SK-N-SH treated with all-trans-retinoic acid at 6 μM for 48 hours (cell line): ENCODE measurements around the gene OR52K1.

Source experiments
- ATAC-seq: fragments of 200-7000 bp; cut with Tn5 transposase; 3 replicates; pipeline ENCODE4 v1.9.1; 2020; ENCODE audit warnings: mild to moderate bottlenecking, moderate library complexity
- ARNTL ChIP-seq: fragments of 450-650 bp; formaldehyde crosslinking; IDR thresholded peaks from 2 replicates; pipeline ENCODE4 v1.5.0; 2020; ENCODE audit warnings: low read depth, mild to moderate bottlenecking, moderate library complexity, borderline replicate concordance
- BACH2 ChIP-seq: fragments of 250-450 bp; sonication (Bioruptor Pico); IDR thresholded peaks from 2 replicates; pipeline ENCODE4 v1.9.0; 2021; ENCODE audit warnings: mild to moderate bottlenecking, borderline replicate concordance
- CSDC2 ChIP-seq: fragments of 250-450 bp; sonication (Bioruptor Pico); IDR thresholded peaks from 2 replicates; pipeline ENCODE4 v1.5.0; 2020; ENCODE audit warnings: mild to moderate bottlenecking, moderate library complexity
- ESRRG ChIP-seq: fragments of 250-450 bp; sonication (Bioruptor Pico); IDR thresholded peaks from 2 replicates; pipeline ENCODE4 v1.6.1; 2021; ENCODE audit warnings: mild to moderate bottlenecking
- GLIS3 ChIP-seq: fragments of 250-450 bp; sonication (Bioruptor Pico); IDR thresholded peaks from 2 replicates; pipeline ENCODE4 v1.5.0; 2020; ENCODE audit warnings: mild to moderate bottlenecking, moderate library complexity
- ISL1 ChIP-seq: fragments of 250-450 bp; sonication (Bioruptor Pico); IDR thresholded peaks from 2 replicates; pipeline ENCODE4 v2.1.2; 2022; ENCODE audit warnings: mild to moderate bottlenecking, moderate library complexity
- OSR1 ChIP-seq: fragments of 250-450 bp; sonication (Bioruptor Pico); IDR thresholded peaks from 2 replicates; pipeline ENCODE4 v1.8.0; 2022; ENCODE audit warnings: moderate library complexity, mild to moderate bottlenecking, inconsistent platforms
- PPARA ChIP-seq: fragments of 250-450 bp; sonication (Bioruptor Pico); IDR thresholded peaks from 2 replicates; pipeline ENCODE4 v1.5.0; 2020; ENCODE audit warnings: mild to moderate bottlenecking, borderline replicate concordance
- SNAI2 ChIP-seq: fragments of 250-450 bp; sonication (Bioruptor Pico); IDR thresholded peaks from 2 replicates; pipeline ENCODE4 v1.5.0; 2020; ENCODE audit warnings: mild to moderate bottlenecking, moderate library complexity
- TCF4 ChIP-seq: fragments of 250-450 bp; sonication (Bioruptor Pico); IDR thresholded peaks from 2 replicates; pipeline ENCODE4 v1.8.0; 2021; ENCODE audit warnings: mild to moderate bottlenecking, moderate library complexity, borderline replicate concordance
- ZC3H10 ChIP-seq: fragments of 250-450 bp; sonication (Bioruptor Pico); IDR thresholded peaks from 2 replicates; pipeline ENCODE4 v1.5.1; 2021; ENCODE audit warnings: mild to moderate bottlenecking, moderate library complexity
- ZFP3 ChIP-seq: fragments of 250-450 bp; sonication (Bioruptor Pico); IDR thresholded peaks from 2 replicates; pipeline ENCODE4 v1.5.0; 2020; ENCODE audit warnings: mild to moderate bottlenecking, moderate library complexity
- ZFP30 ChIP-seq: fragments of 450-650 bp; formaldehyde crosslinking; IDR thresholded peaks from 2 replicates; pipeline ENCODE4 v1.5.0; 2022; ENCODE audit warnings: mild to moderate bottlenecking, moderate library complexity
- ZNF565 ChIP-seq: fragments of 450-650 bp; formaldehyde crosslinking; conservative IDR thresholded peaks from 2 replicates; pipeline ENCODE4 v1.5.0; 2020; ENCODE audit warnings: low read depth, mild to moderate bottlenecking, moderate library complexity
- ZNF8 ChIP-seq: fragments of 450-650 bp; formaldehyde crosslinking; IDR thresholded peaks from 2 replicates; pipeline ENCODE4 v1.5.0; 2020; ENCODE audit warnings: mild to moderate bottlenecking, moderate library complexity
- TF ChIP-seq, protein P1 (sequence below): fragments of 250-450 bp; sonication (Bioruptor Pico); IDR thresholded peaks from 2 replicates; pipeline ENCODE4 v1.5.1; 2021; ENCODE audit warnings: mild to moderate bottlenecking, moderate library complexity
- TF ChIP-seq, protein P2 (sequence below): fragments of 250-450 bp; sonication (Bioruptor Pico); IDR thresholded peaks from 2 replicates; pipeline ENCODE4 v1.5.1; 2020; ENCODE audit warnings: low read depth, mild to moderate bottlenecking, moderate library complexity
- TF ChIP-seq, protein P3 (sequence below): fragments of 250-450 bp; sonication (Bioruptor Pico); IDR thresholded peaks from 2 replicates; pipeline ENCODE4 v1.8.0; 2021; ENCODE audit warnings: low read depth, mild to moderate bottlenecking, moderate library complexity, borderline replicate concordance
- TF ChIP-seq, protein P4 (sequence below): fragments of 250-450 bp; sonication (Bioruptor Pico); IDR thresholded peaks from 2 replicates; pipeline ENCODE4 v1.5.0; 2020; ENCODE audit warnings: mild to moderate bottlenecking, moderate library complexity
- TF ChIP-seq, protein P5 (sequence below): fragments of 250-450 bp; sonication (Bioruptor Pico); IDR thresholded peaks from 2 replicates; pipeline ENCODE4 v1.8.0; 2020; ENCODE audit warnings: mild to moderate bottlenecking, moderate library complexity, borderline replicate concordance

OR52K1 gene

DNA sequence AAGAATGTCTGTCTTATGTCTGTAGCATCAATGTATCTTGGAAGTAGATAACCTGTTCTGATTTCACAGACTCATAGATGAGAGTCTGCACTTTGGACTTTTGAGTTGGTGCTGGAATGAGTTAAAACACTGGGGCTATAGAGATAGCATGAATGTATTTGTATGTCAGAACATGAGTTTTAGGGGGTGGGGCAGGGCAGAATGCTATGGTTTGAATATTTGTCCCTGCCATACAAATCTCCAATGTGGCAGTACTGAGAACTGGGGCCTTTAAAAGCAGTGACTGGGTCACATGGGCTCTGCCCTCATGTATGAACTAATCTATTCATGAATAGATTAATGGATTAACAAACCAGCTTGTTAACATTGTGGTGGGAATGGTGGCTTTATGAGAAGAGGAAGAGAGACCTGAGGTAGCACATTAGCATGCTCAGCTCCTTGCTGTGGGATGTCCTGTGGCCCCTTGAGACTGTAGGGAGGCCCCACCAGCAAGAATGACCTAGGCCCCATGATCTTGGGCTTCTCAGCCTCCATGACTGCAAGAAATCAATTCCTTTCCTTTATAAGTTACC is 15.5 kb upstream of the OR52K1 start:
- ATAC-seq = no peak
- TF ChIP-seq, protein P1, sequence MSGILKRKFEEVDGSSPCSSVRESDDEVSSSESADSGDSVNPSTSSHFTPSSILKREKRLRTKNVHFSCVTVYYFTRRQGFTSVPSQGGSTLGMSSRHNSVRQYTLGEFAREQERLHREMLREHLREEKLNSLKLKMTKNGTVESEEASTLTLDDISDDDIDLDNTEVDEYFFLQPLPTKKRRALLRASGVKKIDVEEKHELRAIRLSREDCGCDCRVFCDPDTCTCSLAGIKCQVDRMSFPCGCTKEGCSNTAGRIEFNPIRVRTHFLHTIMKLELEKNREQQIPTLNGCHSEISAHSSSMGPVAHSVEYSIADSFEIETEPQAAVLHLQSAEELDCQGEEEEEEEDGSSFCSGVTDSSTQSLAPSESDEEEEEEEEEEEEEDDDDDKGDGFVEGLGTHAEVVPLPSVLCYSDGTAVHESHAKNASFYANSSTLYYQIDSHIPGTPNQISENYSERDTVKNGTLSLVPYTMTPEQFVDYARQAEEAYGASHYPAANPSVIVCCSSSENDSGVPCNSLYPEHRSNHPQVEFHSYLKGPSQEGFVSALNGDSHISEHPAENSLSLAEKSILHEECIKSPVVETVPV (CRISPR knock-in tag) = no peak
- no peak for TF ChIP-seq ISL1 (CRISPR knock-in tag)

DNA sequence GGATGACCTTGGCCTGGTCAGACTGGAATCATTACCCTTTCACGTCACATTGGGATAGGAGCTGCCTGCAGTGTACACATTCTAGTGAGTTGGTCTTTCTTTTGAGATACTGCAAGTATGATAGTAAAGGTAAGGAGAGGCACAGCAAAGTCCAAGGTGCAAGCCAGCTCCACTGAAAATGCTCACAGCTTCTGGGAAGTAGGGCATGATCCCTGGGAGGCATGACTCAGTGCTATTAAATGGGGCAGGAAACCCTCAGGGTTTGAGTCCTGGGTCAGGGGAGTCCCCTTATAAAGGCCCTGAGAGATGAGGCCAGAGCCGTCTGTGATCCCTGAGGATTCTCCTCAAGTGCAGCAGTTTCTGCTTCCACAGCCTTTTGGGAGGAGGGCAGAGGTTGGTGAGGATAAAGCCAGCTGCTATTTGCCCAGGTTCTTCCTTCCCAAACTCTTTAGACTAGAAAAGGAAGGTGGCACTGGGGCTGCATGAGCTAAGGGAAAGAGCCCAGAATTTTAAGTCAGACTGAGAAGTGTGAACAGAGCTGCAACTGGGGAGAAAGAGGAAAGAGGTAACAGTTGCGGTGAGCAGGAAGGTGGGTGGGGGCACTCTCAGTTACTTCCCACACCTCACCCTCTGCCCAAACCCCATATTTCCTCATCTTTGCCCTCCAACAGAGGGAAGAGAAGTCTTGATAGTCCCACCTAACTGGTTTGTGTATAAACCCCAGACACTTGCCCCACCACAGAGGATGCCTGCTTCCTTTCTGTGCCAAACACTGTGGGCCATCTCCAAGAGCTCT is 14.4 kb upstream of the OR52K1 start:
- no peak for ATAC-seq
- no peak for TF ChIP-seq TCF4 (CRISPR knock-in tag)
- TF ChIP-seq OSR1 (CRISPR knock-in tag) = no peak
- TF ChIP-seq, protein P2, sequence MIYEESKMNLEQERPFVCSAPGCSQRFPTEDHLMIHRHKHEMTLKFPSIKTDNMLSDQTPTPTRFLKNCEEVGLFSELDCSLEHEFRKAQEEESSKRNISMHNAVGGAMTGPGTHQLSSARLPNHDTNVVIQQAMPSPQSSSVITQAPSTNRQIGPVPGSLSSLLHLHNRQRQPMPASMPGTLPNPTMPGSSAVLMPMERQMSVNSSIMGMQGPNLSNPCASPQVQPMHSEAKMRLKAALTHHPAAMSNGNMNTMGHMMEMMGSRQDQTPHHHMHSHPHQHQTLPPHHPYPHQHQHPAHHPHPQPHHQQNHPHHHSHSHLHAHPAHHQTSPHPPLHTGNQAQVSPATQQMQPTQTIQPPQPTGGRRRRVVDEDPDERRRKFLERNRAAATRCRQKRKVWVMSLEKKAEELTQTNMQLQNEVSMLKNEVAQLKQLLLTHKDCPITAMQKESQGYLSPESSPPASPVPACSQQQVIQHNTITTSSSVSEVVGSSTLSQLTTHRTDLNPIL (CRISPR knock-in tag) = no peak
- TF ChIP-seq, protein P1 (CRISPR knock-in tag) = no peak
- no peak for TF ChIP-seq ESRRG (CRISPR knock-in tag)
- TF ChIP-seq ZFP30 (CRISPR knock-in tag) = no peak
- TF ChIP-seq ZNF565 (CRISPR knock-in tag) = no peak
- TF ChIP-seq, protein P3, sequence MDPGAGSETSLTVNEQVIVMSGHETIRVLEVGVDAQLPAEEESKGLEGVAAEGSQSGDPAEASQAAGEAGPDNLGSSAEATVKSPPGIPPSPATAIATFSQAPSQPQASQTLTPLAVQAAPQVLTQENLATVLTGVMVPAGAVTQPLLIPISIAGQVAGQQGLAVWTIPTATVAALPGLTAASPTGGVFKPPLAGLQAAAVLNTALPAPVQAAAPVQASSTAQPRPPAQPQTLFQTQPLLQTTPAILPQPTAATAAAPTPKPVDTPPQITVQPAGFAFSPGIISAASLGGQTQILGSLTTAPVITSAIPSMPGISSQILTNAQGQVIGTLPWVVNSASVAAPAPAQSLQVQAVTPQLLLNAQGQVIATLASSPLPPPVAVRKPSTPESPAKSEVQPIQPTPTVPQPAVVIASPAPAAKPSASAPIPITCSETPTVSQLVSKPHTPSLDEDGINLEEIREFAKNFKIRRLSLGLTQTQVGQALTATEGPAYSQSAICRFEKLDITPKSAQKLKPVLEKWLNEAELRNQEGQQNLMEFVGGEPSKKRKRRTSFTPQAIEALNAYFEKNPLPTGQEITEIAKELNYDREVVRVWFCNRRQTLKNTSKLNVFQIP (CRISPR knock-in tag) = no peak
- TF ChIP-seq CSDC2 = no peak
- no peak for TF ChIP-seq ISL1 (CRISPR knock-in tag)
- TF ChIP-seq, protein P4, sequence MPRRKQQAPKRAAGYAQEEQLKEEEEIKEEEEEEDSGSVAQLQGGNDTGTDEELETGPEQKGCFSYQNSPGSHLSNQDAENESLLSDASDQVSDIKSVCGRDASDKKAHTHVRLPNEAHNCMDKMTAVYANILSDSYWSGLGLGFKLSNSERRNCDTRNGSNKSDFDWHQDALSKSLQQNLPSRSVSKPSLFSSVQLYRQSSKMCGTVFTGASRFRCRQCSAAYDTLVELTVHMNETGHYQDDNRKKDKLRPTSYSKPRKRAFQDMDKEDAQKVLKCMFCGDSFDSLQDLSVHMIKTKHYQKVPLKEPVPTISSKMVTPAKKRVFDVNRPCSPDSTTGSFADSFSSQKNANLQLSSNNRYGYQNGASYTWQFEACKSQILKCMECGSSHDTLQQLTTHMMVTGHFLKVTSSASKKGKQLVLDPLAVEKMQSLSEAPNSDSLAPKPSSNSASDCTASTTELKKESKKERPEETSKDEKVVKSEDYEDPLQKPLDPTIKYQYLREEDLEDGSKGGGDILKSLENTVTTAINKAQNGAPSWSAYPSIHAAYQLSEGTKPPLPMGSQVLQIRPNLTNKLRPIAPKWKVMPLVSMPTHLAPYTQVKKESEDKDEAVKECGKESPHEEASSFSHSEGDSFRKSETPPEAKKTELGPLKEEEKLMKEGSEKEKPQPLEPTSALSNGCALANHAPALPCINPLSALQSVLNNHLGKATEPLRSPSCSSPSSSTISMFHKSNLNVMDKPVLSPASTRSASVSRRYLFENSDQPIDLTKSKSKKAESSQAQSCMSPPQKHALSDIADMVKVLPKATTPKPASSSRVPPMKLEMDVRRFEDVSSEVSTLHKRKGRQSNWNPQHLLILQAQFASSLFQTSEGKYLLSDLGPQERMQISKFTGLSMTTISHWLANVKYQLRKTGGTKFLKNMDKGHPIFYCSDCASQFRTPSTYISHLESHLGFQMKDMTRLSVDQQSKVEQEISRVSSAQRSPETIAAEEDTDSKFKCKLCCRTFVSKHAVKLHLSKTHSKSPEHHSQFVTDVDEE (CRISPR knock-in tag) = no peak
- no peak for TF ChIP-seq GLIS3 (CRISPR knock-in tag)
- TF ChIP-seq ZC3H10 = no peak
- no peak for TF ChIP-seq ZFP3 (CRISPR knock-in tag)
- TF ChIP-seq ZNF8 (CRISPR knock-in tag) = no peak

DNA sequence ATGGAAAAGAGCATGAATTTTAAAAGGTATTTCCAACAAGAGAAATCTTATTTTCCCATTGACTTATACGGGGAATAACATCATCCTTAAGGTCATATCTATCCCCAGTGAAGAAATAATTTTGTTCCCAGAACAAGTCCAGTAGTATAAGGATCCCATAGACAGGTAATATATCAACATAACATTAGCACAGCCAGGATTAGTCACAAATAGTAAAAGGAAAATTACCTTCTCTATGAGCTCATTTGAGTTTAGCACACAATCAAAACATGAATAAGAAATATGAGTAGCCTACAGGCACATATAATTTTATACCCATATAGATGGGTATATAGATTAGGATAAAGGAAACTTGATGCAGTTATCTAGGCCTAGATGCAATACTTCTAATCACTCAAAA is 2.8 kb upstream of the OR52K1 start:
- no peak for ATAC-seq
- TF ChIP-seq PPARA (CRISPR knock-in tag) (no peak), CSDC2 (no peak), ISL1 (CRISPR knock-in tag) (no peak), ARNTL (CRISPR knock-in tag) (no peak), ZNF565 (CRISPR knock-in tag) (no peak), ZNF8 (CRISPR knock-in tag) (no peak), SNAI2 (no peak), ESRRG (CRISPR knock-in tag) (no peak), BACH2 (CRISPR knock-in tag) (no peak), OSR1 (CRISPR knock-in tag) (no peak)
- TF ChIP-seq, protein P1 (CRISPR knock-in tag) = no peak
- TF ChIP-seq, protein P2 (CRISPR knock-in tag) = no peak
- TF ChIP-seq, protein P5, sequence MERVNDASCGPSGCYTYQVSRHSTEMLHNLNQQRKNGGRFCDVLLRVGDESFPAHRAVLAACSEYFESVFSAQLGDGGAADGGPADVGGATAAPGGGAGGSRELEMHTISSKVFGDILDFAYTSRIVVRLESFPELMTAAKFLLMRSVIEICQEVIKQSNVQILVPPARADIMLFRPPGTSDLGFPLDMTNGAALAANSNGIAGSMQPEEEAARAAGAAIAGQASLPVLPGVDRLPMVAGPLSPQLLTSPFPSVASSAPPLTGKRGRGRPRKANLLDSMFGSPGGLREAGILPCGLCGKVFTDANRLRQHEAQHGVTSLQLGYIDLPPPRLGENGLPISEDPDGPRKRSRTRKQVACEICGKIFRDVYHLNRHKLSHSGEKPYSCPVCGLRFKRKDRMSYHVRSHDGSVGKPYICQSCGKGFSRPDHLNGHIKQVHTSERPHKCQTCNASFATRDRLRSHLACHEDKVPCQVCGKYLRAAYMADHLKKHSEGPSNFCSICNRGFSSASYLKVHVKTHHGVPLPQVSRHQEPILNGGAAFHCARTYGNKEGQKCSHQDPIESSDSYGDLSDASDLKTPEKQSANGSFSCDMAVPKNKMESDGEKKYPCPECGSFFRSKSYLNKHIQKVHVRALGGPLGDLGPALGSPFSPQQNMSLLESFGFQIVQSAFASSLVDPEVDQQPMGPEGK (CRISPR knock-in tag) = no peak
- TF ChIP-seq, protein P3 (CRISPR knock-in tag) = no peak
